Astrocyte of the cerebellum (primary cell): ENCODE measurements around the gene B3GLCT.

Source experiments
- DNase-seq: peaks from one replicate; pipeline ENCODE4 v3.0.0-alpha.2; 2011; ENCODE audit warnings: low read depth
- H3K4me3 ChIP-seq: 2 replicates; pipeline ENCODE4 v1.5.1; 2011; ENCODE audit warnings: mild to moderate bottlenecking, low read depth, low read length, moderate library complexity
- CTCF ChIP-seq: IDR thresholded peaks from 2 replicates; pipeline ENCODE4 v1.5.1; 2012; ENCODE audit warnings: low read length, low read depth, moderate library complexity, mild to moderate bottlenecking; ENCODE audit errors: missing control alignments
- in situ Hi-C: cut with HindIII; loops from 2 replicates; pipeline ENCODE4 v1.10.0; 2017; ENCODE audit warnings: low sequenced_read_pairs

B3GLCT gene

GRCh38 chr13:31161557-31162150 lies 38.1 kb upstream of the B3GLCT start, which contains the start of gene HSPH1:
HSPH1 (minus strand) TSS chr13:31161904; CDS start chr13:31161582, 322 bp downstream.
- H3K4me3 ChIP-seq, result peak within 1 kb of the TSS; percentile 89
- peak; percentile 24 for TF ChIP-seq CTCF
- in situ Hi-C loops, result no loop called here
- peak; percentile 94 for DNase-seq

DNA sequence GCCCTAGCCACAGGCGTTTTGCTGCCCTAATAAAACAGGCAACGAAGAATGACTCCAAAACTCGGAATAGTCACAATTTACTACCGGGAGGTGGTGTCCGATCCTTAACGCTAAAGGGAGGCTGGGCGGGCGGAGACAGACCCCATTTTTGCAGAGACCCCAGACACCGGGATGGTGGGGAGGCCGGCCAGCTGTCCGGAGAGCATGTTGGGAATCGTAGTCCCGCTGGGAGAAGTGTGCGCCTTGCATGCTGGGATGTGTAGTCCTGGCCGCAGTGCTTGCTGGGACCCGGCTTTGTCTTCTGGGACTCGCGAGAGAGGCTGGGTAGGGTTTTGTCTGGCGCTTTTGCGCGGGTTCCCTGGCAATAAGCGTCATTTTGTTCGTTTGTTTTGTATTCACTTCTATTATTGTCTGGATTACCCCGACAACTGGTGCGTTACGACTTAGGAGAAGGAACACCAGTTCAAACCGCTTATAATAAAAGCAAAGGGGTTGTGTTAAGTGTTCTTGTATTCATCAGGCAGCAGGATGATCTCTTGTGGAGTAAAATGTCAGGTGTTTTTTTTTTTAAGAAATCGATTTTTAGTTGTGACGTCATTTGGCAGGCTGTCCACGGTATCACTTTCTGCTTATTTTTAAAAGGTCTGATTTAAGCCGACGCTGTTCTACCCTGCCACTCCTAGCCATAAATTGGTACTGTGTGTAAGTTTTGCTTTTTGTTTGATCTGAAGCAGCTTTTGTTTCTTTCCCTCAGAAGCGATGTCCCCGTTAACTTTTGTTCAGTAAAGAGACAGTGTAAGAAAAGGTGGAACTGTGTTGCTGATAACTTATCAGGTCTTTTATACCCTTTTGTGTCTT lies 37.4 kb upstream of the B3GLCT start:
- in situ Hi-C loops, result no loop called here
- no peak for TF ChIP-seq CTCF
- peak overlapping the region; percentile 89 for H3K4me3 ChIP-seq
- peak; percentile 97 for DNase-seq

- in situ Hi-C loops, result no loop called here
Observed at GRCh38 chr13:31166591-31166990, 33.2 kb upstream of the B3GLCT start.

GRCh38 chr13:31167490-31167889 lies 32.3 kb upstream of the B3GLCT start:
- no peak overlapping the region for H3K4me3 ChIP-seq
- TF ChIP-seq CTCF, result no peak
- in situ Hi-C loops, result no loop called here
- DNase-seq, result no peak

More at GRCh38 chr13:31166591-31166990, 33.2 kb upstream of the B3GLCT start:
- no peak for DNase-seq
- no peak overlapping the region for H3K4me3 ChIP-seq
- TF ChIP-seq CTCF, result no peak

DNA sequence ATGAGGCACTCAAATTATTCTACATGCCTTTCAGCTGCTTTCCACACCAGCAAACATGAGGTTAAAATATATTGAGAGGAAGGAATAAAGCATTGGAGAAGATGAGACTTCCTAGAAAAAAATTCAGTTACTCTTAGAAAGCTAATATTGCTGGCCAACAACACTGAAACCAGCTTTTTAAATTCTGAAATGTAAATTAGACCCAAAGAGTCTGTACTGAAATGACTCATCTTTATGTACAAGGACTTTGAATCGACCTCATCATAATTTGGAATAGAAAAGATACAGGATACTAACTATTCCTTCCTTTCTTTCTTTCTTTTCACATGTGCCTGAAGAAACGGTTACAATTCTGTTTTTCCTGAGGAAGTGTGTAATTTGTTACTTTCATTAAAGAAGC lies 31.6 kb upstream of the B3GLCT start:
- in situ Hi-C loops, result no loop called here
- no peak overlapping the region for H3K4me3 ChIP-seq
- TF ChIP-seq CTCF, result no peak
- DNase-seq, result no peak

DNA sequence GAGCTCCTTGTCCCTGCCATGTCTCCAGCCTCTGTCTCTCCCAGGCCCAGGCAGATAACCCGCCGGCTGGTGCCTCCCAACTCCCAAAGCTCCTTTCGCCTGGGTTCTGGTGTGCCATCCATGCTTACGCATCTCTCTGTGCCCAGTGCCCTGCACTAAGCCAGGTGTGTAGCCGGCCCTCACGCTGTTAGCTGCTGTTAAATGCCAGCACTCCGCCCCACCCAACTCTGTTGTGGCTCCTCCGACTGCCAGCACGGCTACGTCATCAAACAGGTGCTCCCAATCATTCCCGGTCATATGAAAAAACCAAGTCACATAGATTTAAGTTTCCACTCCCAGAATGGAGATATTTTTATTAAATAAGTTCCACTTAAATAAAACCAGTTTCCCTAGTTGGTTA lies 31.0 kb upstream of the B3GLCT start:
- no peak for TF ChIP-seq CTCF
- in situ Hi-C loops, result no loop called here
- DNase-seq, result no peak
- H3K4me3 ChIP-seq, result no peak overlapping the region
